ENCODE results near the gene ALDH1L1.

ALDH1L1 gene

DNA sequence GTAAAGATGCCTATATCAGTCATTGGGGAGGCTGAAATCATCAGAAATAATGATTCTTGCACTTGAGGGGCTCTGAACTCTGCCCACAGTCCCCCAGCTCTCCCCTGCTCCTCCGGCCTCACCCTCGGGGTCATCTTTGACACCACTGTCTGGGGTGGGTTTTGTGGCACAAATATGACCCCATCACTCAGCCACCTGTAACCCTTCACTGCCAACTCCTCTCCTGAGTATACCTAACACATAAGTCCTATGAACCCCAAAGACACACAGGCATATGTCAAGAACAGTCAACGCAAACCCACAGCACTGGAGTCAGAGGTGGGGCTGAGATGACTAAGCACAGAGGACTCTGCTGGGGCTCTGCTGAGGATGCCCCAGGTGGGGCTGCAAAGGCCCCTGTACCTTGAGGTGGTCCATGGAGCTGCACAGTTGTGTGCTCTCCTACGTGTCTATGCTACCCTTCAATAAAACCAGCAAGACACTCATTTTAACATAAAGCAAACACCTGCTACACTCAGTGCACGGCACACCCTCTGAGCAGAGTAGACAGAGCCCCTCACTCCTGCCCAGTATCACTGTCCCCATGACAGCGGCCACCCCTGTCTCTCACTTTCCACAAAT lies 126.3 kb downstream of the ALDH1L1 start:
- DNase-seq (ENCODE audit: low read depth): no peak
